ENCODE data around the gene SSUH2. TPM values are rescaled to one million over a fixed set of nuclear protein-coding genes. Genes with fewer than 3 reads are reported as not detected.
"Not testable (repeated sequence)": the region's sequence is repeated elsewhere in the genome, so short reads cannot be mapped to it uniquely, and the experiment has no call there.

The SSUH2 gene
- total RNA-seq, 2 donors from 2014 or later = 0.71 to 0.91 TPM

DNA sequence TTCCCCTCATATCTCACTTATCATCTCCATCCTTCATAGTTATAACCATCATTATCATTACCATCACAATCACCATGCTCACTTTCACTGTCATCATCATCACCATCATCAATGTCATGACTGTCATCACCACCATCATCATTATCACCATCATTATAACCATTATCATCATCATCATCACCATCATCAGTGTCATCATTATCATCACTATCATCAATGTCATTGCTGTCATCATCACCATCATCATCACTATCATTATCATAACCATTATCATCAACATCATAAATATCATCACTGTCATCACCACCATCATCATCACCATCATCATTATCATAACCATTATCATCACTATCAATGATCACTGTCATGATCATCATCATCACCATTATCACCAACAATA lies 44.1 kb downstream of the SSUH2 start:
- intact Hi-C loops (cut with DNase I) = loop anchor here in 1 of 2 donors (10.0 kb wide), 1 partner anchor 96 kb away; the partner anchor contains the start of gene LMCD1
- ATAC-seq (no peak), DNase-seq (no peak)

- intact Hi-C loops (cut with DNase I) = loop anchor here in 1 of 2 donors (10.0 kb wide), 1 partner anchor 94 kb away; the partner anchor contains the start of gene LMCD1
- ATAC-seq (no peak), DNase-seq (no peak)
These were observed 45.5 kb downstream of the SSUH2 start for GRCh38 chr3:8599146-8599545.

GRCh38 chr3:8597219-8597853 lies 47.3 kb downstream of the SSUH2 start:
- peak in 1 of 2 donors; percentile 30 for ATAC-seq
- intact Hi-C loops (cut with DNase I) = loop anchor here in 1 of 2 donors (10.0 kb wide), 1 partner anchor 93 kb away; the partner anchor contains the start of gene LMCD1
- no peak for DNase-seq

DNA sequence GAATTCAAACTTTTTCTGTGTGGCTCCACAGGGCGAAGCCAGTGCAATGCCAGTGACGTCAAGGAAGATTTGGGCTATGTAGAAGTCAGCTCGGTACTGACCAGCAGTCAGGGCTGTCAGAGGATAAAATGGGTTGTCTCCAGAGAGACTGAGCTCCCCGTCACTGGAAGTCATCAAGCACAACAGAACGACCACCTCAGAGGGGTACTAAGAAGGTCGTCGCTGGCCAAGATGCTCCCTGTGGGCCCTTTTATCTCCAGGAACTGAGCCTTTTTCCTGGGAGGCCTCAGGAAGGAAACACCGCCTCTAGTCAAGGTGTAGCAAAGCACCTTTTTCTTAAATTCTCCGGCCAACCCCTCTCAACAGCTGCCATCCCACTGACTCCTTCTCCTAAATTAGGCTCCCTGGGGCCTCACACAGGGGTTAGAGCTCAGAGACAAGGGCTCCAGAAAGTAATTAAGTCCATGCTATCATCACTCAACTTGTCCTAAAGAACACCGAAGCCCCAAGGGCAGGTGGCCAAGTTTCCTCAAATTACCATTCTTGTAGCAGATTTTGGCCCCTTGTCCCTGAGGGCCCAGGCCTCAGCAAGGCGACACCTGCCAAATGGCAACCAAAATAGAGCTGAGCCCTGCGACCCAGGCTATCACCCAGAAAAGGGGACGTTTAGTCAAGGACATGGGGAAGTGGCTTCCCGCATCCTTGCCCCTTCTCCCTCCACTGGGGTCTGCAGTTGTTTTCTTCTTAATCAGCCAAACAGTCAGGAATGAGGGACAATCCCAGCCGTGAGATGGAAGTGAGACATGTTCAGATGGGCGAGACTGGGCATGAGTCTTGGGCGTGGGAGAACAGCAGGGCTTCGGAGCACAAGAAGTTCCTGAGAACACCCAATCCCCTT lies 48.0 kb downstream of the SSUH2 start:
- intact Hi-C loops (cut with DNase I) = loop anchor here in 1 of 2 donors (10.0 kb wide), 1 partner anchor 92 kb away; the partner anchor contains the start of gene LMCD1
- DNase-seq (no peak), ATAC-seq (no peak)

GRCh38 chr3:8595695-8596115 lies 48.9 kb downstream of the SSUH2 start:
- ATAC-seq (peak; percentile 19 to 37), DNase-seq (peak; percentile 38)
- intact Hi-C loops (cut with DNase I) = loop anchor here in 1 of 2 donors (10.0 kb wide), 1 partner anchor 91 kb away; the partner anchor contains the start of gene LMCD1

DNA sequence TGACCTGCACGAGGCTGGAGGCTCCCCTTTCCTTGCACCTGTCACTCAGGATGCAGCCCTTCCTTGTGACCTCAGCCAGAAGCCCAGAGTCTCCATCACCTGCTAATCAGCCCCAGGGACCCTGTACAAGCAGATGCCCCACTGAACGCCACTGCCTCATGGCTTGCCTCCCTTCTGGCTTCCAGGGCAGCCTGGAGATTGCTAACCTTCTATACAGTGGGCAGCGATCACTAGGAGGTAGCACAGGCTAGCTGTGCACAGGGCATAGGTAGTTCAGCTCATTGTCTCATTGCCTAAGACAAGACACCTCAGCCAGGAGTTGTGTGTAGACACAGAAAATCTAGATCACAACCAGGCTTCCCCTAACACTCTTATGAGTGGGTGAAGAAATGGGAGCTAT lies 49.3 kb downstream of the SSUH2 start:
- intact Hi-C loops (cut with DNase I) = loop anchor here in 1 of 2 donors (10.0 kb wide), 1 partner anchor 90 kb away; the partner anchor contains the start of gene LMCD1
- ATAC-seq = no peak
- DNase-seq = no peak

- ATAC-seq = peak; percentile 23 to 67
- no peak for DNase-seq
- intact Hi-C loops (cut with DNase I) = loop anchor here in 1 of 2 donors (10.0 kb wide), 1 partner anchor 88 kb away; the partner anchor contains the start of gene LMCD1
These were observed 51.4 kb downstream of the SSUH2 start for GRCh38 chr3:8593021-8593827.

GRCh38 chr3:8589880-8590556 lies 54.6 kb downstream of the SSUH2 start:
- peak in 1 of 2 donors; percentile 24 for ATAC-seq
- intact Hi-C loops (cut with DNase I) = loop anchor here in 1 of 2 donors (10.0 kb wide), 1 partner anchor 85 kb away; the partner anchor contains the start of gene LMCD1
- no peak for DNase-seq

- ATAC-seq (no peak), DNase-seq (no peak)
- intact Hi-C loops (cut with DNase I) = no loop called here
These were observed 59.9 kb downstream of the SSUH2 start for GRCh38 chr3:8584661-8585060.

GRCh38 chr3:8581806-8582445 lies 62.7 kb downstream of the SSUH2 start:
- DNase-seq = no peak
- no peak for ATAC-seq
- intact Hi-C loops (cut with DNase I) = no loop called here

- DNase-seq = no peak
- ATAC-seq = no peak
- intact Hi-C loops (cut with DNase I) = no loop called here
These were observed 63.2 kb downstream of the SSUH2 start for GRCh38 chr3:8581373-8581772.

DNA sequence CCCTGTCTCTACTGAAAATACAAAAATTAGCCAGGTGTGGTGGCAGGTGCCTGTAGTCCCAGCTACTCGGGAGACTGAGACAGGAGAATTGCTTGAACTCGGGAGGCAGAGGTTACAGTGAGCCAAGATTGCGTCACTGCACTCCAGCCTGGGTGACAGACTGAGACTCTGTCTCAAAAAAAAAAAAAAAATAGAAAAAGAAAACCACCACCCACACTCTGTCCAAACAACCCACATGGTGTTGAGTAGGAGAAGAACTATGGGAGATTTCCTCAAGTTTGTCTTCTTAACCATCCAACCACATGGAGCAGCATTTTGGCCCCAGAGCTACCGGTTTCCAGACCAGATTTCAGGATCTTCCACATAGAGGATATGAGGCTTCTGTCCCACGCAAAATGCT lies 64.2 kb downstream of the SSUH2 start:
- peak in 1 of 2 donors; percentile 53 for ATAC-seq
- intact Hi-C loops (cut with DNase I); DNase-seq: not testable (repeated sequence)

DNA sequence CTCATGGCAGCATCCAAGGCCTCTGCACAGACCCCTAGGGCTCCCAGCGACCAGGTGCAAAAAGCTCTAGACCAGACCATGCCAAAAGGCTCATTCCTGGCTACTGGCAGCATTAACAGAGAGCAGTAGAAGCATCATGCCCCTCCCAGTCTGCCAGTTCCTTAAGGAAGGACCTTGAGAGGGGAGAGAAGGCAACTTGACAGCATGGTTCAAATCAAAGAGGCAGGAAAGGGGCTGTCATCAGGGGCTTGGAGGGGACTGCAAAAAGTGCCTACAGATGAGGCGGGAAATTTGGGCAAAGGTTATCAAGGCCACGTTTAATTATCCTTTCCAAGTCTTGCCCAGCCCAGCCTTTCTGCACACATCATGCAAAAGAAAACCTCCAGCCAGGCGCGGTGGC lies 64.7 kb downstream of the SSUH2 start:
- no peak for DNase-seq
- peak in 1 of 2 donors; percentile 7 for ATAC-seq
- intact Hi-C loops (cut with DNase I) = no loop called here

DNA sequence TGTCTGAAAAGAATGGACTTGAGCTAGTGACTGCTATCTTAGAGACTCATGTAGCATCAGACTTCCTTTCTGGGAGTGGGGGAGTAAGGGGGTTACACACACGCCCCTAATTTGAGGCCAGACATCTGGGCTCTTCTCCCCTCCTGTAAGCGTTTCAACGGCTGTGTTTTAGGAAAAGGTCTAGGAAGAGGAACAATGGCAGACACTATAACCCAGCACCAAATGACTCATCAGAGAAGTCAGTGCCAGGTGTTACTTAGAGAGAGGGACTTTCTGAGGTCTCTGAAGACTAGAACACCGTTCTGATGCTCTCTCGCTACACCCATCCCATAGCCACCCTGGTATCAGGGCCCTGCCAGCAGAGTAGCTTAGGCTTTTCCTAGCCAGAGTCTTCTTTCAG lies 65.5 kb downstream of the SSUH2 start:
- intact Hi-C loops (cut with DNase I) = no loop called here
- ATAC-seq = peak in 1 of 2 donors; percentile 50
- DNase-seq = no peak

- intact Hi-C loops (cut with DNase I) = no loop called here
- ATAC-seq = no peak
- DNase-seq = no peak
These were observed 66.3 kb downstream of the SSUH2 start for GRCh38 chr3:8578282-8578681.

- ATAC-seq (no peak), DNase-seq (no peak)
- intact Hi-C loops (cut with DNase I) = no loop called here
These were observed 67.6 kb downstream of the SSUH2 start for GRCh38 chr3:8576841-8577571.

DNA sequence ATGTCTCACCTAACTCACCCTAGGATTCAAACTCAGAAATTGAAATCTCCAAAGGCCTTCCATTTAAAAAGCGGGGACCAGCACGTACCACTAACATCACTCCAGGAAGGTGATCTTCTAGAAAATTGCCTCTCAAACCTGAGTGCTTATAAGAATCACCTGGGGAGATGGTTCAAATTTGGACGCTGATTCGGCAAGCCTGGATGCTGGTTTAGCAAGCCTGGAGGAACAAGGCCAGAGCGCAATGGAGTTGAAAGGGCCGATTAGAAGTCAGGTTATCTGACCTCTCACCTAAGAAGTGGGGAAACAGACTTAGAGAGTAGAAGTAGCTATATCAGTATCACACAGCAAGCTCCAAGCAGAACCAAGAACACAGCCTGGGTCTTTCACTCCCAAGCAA lies 68.2 kb downstream of the SSUH2 start:
- DNase-seq (no peak), ATAC-seq (no peak)
- intact Hi-C loops (cut with DNase I) = no loop called here

Measured in left cardiac atrium (tissue), 4 donors.